ENCODE results near the gene CTSF.

CTSF gene

DNA sequence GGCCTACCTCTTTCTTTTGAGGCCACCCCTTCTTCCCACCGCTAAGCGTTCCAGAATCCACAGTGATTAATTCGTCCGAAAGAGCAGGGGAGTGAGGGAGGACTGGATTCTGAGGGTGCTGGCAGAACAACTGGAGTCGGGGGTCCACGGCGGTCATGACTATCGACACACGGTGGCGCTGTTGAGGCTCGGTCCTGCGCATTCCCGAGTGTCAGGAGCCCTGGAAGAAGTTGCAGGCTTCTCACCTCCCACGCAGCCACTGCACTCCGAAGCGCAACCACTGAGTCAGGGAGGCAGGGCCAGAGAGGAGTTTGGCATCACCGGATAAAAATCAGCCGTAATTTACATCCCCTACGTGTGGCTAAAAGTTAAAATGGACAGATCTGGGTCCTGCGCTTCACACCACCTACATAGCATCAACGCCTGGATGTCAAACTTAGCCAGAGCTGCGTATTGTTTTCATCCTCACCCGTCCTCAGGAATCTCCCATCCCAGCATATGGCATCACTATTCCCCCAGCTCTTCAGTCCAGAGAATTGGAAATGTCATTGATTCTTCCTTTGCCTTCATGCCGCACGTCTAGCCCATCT, 10.7 kb upstream of the CTSF start:
- Histone ChIP-seq H3K4me1 (no peaks in the 10 kb centered on the region; a peak in 1 of 20 replicates), H3K9ac (no peak overlapping the region), H3K4me3 (no peak overlapping the region), H3K4me2 (no peak overlapping the region), H3K36me3 (no peaks in the 10 kb centered on the region), H3K9me3 (replicated peaks in 1 of 11) (peaks cover 18 to 29% (median 23%) of the 10 kb centered on the region in 11 experiments), H4K20me1 (no peaks in the 10 kb centered on the region), H3K27ac (no peak overlapping the region), H3K27me3 (no peaks in the 10 kb centered on the region)
- no peak for TF ChIP-seq Cebpa-rat (IDR thresholded peaks at IDR 0.05)

DNA sequence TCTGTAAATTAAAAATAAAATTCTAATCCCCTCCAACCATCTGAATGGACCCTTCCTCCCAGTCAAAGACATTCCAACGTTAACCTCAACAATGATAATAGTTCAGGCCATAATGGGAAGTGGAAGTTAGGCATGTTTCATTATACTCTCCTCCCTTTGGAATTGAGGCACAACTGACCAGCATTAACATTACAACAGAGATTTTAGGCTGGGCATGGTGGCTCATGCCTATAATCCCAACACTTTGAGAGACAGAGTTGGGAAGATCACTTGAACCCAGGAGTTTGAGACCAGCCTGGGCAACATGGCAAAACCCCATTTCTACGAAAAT, 2.4 kb upstream of the CTSF start:
- no peak overlapping the region for H3K9ac ChIP-seq
- H4K20me1 ChIP-seq: peaks cover 0 to 12% (median 0%) of the 10 kb centered on the region in 11 experiments; a peak in 1 of 22 replicates
- peaks cover 0 to 10% (median 3%) of the 10 kb centered on the region in 10 experiments; a peak in 5 of 20 replicates for H3K4me1 ChIP-seq
- H3K27me3 ChIP-seq: peaks cover 27 to 49% (median 46%) of the 10 kb centered on the region in 11 experiments
- no peak overlapping the region for H3K4me2 ChIP-seq
- H3K36me3 ChIP-seq: no peaks in the 10 kb centered on the region
- no peak overlapping the region for H3K27ac ChIP-seq
- no peak for TF ChIP-seq Cebpa-rat (IDR thresholded peaks at IDR 0.05)
- peaks cover 0 to 23% (median 0%) of the 10 kb centered on the region in 11 experiments; a peak in 8 of 22 replicates for H3K9me3 ChIP-seq (replicated peaks in 1 of 11)
- no peak overlapping the region for H3K4me3 ChIP-seq

DNA sequence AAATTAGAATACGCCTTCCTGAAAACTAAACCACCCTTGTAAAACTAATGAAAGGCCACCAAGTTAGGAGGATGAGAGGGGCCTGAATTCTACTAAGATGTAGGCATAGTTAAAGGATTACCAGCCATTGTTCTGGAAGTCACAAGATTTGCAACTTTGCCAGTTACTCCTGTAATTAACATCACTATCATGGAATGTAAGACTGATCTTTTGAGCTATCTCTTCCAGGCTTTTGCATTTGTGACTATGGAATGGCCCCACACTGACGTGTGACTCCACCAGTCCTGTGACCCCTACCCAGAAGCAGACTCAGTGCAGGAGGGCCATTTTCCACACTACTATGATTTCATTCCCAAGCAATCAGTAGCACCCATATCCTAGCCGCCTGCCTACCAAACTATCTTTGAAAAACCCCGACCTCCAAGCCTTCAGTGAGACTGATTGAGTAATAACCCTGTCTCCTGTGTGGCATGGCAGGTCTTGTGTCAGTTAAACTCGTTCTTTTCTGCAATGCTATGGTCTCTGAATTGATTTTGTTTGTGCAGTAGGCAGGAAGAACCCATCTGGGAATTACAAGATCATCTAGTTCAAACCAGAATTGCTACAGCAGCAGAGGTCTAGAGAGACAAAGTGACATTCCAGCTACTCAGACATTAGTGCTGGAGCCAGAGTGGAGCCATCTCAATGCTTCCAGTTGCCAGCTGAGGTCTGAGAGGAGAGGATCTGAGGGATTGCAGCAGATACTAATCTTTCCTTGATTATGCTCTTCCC, 1.9 kb upstream of the CTSF start:
- Histone ChIP-seq H3K9ac (no peak overlapping the region), H3K9me3 (replicated peaks in 1 of 11) (peaks cover 0 to 23% (median 0%) of the 10 kb centered on the region in 11 experiments; a peak in 8 of 22 replicates), H3K27ac (no peak overlapping the region), H4K20me1 (peaks cover 0 to 12% (median 0%) of the 10 kb centered on the region in 11 experiments; a peak in 1 of 22 replicates), H3K4me3 (no peak overlapping the region), H3K36me3 (no peaks in the 10 kb centered on the region), H3K4me2 (peak overlapping the region in 6 of 11 experiments; percentile 4 to 22 (median 16); a peak in 4 of 22 replicates), H3K4me1 (peaks cover 0 to 10% (median 3%) of the 10 kb centered on the region in 10 experiments; a peak in 5 of 20 replicates), H3K27me3 (peaks cover 27 to 52% (median 49%) of the 10 kb centered on the region in 11 experiments)
- TF ChIP-seq Cebpa-rat (IDR thresholded peaks at IDR 0.05): 0 out of 22 replicates have a peak, but pooled peaks of 1 of the 11 experiments have one; percentile 8

GRCh38 chr11:66569076-66569475, 670 bp upstream of the CTSF start:
- no peak overlapping the region for H3K27ac ChIP-seq
- H3K4me1 ChIP-seq: peaks cover 0 to 10% (median 3%) of the 10 kb centered on the region in 10 experiments; a peak in 5 of 20 replicates
- no peak overlapping the region for H3K4me2 ChIP-seq
- H3K9me3 ChIP-seq (replicated peaks in 1 of 11): peaks cover 0 to 18% (median 0%) of the 10 kb centered on the region in 11 experiments; a peak in 7 of 22 replicates
- no peak for TF ChIP-seq Cebpa-rat (IDR thresholded peaks at IDR 0.05)
- H3K36me3 ChIP-seq: no peaks in the 10 kb centered on the region
- peaks cover 27 to 52% (median 49%) of the 10 kb centered on the region in 11 experiments for H3K27me3 ChIP-seq
- no peak overlapping the region for H3K4me3 ChIP-seq
- no peak overlapping the region for H3K9ac ChIP-seq
- peaks cover 0 to 17% (median 0%) of the 10 kb centered on the region in 11 experiments; a peak in 1 of 22 replicates for H4K20me1 ChIP-seq

GRCh38 chr11:66567787-66568123, 651 bp downstream of the CTSF start:
- H3K4me1 ChIP-seq: peaks cover 0 to 10% (median 3%) of the 10 kb centered on the region in 10 experiments; a peak in 5 of 20 replicates
- TF ChIP-seq Cebpa-rat (IDR thresholded peaks at IDR 0.05): no peak
- no peak overlapping the region for H3K4me2 ChIP-seq
- peaks cover 0 to 17% (median 0%) of the 10 kb centered on the region in 11 experiments; a peak in 2 of 22 replicates for H4K20me1 ChIP-seq
- no peaks in the 10 kb centered on the region for H3K36me3 ChIP-seq
- H3K9me3 ChIP-seq (replicated peaks in 1 of 11): peaks cover 0 to 14% (median 0%) of the 10 kb centered on the region in 11 experiments; a peak in 6 of 22 replicates
- peaks cover 27 to 52% (median 49%) of the 10 kb centered on the region in 11 experiments for H3K27me3 ChIP-seq
- no peak overlapping the region for H3K27ac ChIP-seq
- no peak overlapping the region for H3K9ac ChIP-seq
- no peak overlapping the region for H3K4me3 ChIP-seq

DNA sequence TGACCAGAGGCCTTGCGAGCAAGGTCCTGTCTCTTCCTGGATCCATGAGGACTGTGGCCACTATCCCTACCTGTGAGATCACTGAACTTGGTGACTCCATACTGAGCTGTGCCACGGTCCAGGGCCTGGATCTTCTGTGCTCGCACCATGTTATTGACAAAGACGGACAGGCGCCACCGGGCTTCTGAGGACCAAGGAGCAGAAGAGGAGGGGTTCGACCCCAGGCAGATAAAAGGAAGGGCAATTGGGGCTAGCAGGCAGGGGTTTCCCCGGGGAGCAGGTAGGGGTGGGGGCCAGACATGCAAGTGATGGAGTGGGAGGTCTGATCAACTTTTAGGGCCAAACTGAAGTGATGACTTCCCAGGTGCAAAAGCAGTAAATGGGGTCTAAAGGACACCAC, 2.2 kb downstream of the CTSF start:
- TF ChIP-seq Cebpa-rat (IDR thresholded peaks at IDR 0.05): no peak
- Histone ChIP-seq H3K27me3 (peaks cover 27 to 52% (median 49%) of the 10 kb centered on the region in 11 experiments), H3K4me3 (no peak overlapping the region), H3K9ac (no peak overlapping the region), H3K4me2 (no peak overlapping the region), H3K4me1 (peaks cover 0 to 10% (median 3%) of the 10 kb centered on the region in 10 experiments; a peak in 5 of 20 replicates), H4K20me1 (peaks cover 0 to 17% (median 0%) of the 10 kb centered on the region in 11 experiments; a peak in 2 of 22 replicates), H3K27ac (no peak overlapping the region), H3K36me3 (no peaks in the 10 kb centered on the region), H3K9me3 (replicated peaks in 1 of 11) (peaks cover 0 to 14% (median 0%) of the 10 kb centered on the region in 11 experiments; a peak in 6 of 22 replicates)

DNA sequence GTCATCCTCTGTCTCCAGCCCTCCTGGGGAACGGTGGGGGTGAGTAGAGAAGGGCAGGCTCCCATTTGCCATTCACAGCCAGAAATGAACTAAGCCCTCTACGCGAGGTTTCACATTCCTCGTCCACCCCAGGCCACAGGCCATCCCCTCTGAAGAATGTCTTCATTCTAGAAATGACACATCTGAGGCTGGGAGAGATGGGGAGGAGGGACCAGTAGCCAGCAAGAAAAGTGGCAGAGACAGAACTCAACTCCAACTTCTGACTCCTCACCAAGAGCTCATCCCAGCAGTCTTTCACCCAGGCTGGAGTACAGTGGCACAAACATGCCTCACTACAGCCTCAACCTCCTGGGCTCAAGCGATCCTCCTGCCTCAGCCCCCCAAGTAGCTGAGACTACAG, 3.4 kb downstream of the CTSF start:
- Histone ChIP-seq H3K36me3 (no peaks in the 10 kb centered on the region), H3K27ac (no peak overlapping the region), H3K9ac (no peak overlapping the region), H3K4me2 (no peak overlapping the region), H4K20me1 (peaks cover 0 to 17% (median 0%) of the 10 kb centered on the region in 11 experiments; a peak in 2 of 22 replicates), H3K9me3 (replicated peaks in 1 of 11) (peaks cover 0 to 14% (median 0%) of the 10 kb centered on the region in 11 experiments; a peak in 6 of 22 replicates), H3K4me3 (no peak overlapping the region), H3K4me1 (peaks cover 0 to 9% (median 1%) of the 10 kb centered on the region in 10 experiments; a peak in 5 of 20 replicates), H3K27me3 (peaks cover 27 to 47% (median 41%) of the 10 kb centered on the region in 11 experiments)
- TF ChIP-seq Cebpa-rat (IDR thresholded peaks at IDR 0.05): no peak

DNA sequence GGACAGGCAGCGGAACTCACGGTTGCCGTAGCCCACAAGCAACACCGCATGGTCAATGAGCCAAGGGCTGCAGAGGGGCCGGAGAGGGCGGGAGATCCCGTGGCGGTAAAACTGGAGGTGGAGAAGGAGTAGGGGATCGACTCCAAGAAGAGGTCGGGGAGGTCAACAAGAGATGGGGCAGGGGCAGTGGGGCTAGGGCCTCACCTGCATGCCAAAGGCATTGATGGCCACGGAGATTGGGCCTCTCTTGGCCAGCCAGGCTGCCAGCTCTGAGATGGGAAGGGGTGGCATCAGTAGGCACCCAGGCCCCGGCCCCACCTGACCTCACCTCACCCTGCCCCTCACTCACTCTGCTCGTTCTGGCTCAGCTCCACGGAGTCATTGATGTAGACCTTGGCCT, 3.9 kb downstream of the CTSF start:
- Histone ChIP-seq H3K4me3 (no peak overlapping the region), H3K4me1 (peaks cover 0 to 4% (median 0%) of the 10 kb centered on the region in 10 experiments; a peak in 2 of 20 replicates), H3K4me2 (no peak overlapping the region), H3K27me3 (peaks cover 27 to 43% (median 37%) of the 10 kb centered on the region in 11 experiments), H3K36me3 (no peaks in the 10 kb centered on the region), H3K27ac (no peak overlapping the region), H4K20me1 (peaks cover 0 to 17% (median 0%) of the 10 kb centered on the region in 11 experiments; a peak in 2 of 22 replicates), H3K9ac (no peak overlapping the region), H3K9me3 (replicated peaks in 1 of 11) (peaks cover 0 to 14% (median 0%) of the 10 kb centered on the region in 11 experiments; a peak in 6 of 22 replicates)
- TF ChIP-seq Cebpa-rat (IDR thresholded peaks at IDR 0.05): no peak

DNA sequence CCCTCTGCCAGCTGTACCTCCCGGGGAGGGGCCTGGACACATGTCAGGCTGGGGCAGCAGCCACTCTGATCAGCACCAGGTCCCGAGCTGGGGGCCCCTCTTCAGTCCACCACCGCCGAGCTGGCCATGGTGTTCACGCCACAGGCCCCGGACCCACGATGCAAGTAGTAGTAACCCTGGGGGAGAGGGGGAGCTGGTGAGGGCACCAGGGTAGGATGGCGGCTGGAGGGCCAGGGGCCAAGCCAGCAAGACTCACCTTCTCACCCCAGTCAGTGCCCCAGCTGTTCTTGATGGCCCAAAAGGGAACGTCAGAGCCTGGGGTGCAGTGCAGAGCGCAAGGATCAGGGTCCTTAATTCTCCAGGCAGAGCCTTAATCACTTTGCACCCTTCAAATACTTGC, 4.6 kb downstream of the CTSF start:
- no peak overlapping the region for H3K4me3 ChIP-seq
- no peaks in the 10 kb centered on the region for H3K4me1 ChIP-seq
- no peaks in the 10 kb centered on the region for H3K36me3 ChIP-seq
- H3K27me3 ChIP-seq: peaks cover 22 to 36% (median 30%) of the 10 kb centered on the region in 11 experiments
- peaks cover 0 to 17% (median 0%) of the 10 kb centered on the region in 11 experiments; a peak in 2 of 22 replicates for H4K20me1 ChIP-seq
- H3K9me3 ChIP-seq (replicated peaks in 1 of 11): peaks cover 0 to 14% (median 0%) of the 10 kb centered on the region in 11 experiments; a peak in 6 of 22 replicates
- H3K4me2 ChIP-seq: no peak overlapping the region
- H3K9ac ChIP-seq: no peak overlapping the region
- TF ChIP-seq Cebpa-rat (IDR thresholded peaks at IDR 0.05): no peak
- H3K27ac ChIP-seq: no peak overlapping the region
